HG03095 (cell line): Measurements from ENCODE around the gene OBSCN.
"Not testable (repeated sequence)": the region's sequence is repeated elsewhere in the genome, so short reads cannot be mapped to it uniquely, and the experiment has no call there.

Experiments
- ATAC-seq: cut with Tn5 transposase; IDR thresholded peaks from one replicate; pipeline ENCODE4 v1.9.1; 2021; ENCODE audit warnings: moderate library complexity; ENCODE audit not compliant: unreplicated experiment

Gene OBSCN

GRCh38 chr1:228212415-228212965 lies 4.6 kb downstream of the OBSCN start:
- ATAC-seq = no peak

GRCh38 chr1:228212966-228213844 lies 5.4 kb downstream of the OBSCN start:
- ATAC-seq = peak; percentile 94

- ATAC-seq = no peak
Observed at GRCh38 chr1:228213917-228214808, 6.3 kb downstream of the OBSCN start.

DNA sequence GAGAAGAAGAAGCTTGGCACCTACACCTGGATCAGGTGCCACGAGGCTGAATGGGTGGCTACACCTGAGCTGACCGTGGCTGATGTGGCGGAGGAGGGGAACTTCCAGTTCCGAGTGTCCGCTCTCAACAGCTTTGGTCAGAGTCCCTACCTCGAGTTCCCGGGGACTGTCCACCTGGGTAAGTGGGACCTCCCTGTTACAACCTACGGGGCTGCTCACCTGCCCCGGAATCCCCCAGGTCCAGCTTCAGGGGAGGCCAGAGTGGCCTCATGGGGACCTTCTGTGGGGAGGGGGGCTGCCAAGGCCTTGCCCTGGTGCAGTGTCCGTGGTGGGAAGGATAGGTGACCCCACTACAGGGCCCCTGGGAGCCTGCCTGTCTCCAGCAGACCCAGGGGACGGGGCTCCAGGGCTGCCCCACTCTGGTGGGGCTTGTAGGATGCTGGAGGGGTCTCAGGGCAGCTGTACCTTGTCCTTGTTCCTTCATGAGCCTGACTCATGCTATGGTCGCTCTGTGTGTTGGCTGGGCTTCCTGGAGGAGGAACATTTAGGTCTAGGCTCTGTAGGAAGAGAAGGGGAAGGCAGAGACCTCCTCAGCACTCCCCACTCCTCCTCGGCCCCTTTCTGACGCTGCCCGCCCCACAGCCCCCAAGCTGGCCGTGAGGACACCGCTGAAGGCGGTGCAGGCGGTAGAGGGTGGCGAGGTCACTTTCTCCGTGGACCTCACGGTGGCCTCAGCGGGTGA lies 7.2 kb downstream of the OBSCN start:
- no peak for ATAC-seq

- no peak for ATAC-seq
Observed at GRCh38 chr1:228215663-228216116, 7.8 kb downstream of the OBSCN start.

DNA sequence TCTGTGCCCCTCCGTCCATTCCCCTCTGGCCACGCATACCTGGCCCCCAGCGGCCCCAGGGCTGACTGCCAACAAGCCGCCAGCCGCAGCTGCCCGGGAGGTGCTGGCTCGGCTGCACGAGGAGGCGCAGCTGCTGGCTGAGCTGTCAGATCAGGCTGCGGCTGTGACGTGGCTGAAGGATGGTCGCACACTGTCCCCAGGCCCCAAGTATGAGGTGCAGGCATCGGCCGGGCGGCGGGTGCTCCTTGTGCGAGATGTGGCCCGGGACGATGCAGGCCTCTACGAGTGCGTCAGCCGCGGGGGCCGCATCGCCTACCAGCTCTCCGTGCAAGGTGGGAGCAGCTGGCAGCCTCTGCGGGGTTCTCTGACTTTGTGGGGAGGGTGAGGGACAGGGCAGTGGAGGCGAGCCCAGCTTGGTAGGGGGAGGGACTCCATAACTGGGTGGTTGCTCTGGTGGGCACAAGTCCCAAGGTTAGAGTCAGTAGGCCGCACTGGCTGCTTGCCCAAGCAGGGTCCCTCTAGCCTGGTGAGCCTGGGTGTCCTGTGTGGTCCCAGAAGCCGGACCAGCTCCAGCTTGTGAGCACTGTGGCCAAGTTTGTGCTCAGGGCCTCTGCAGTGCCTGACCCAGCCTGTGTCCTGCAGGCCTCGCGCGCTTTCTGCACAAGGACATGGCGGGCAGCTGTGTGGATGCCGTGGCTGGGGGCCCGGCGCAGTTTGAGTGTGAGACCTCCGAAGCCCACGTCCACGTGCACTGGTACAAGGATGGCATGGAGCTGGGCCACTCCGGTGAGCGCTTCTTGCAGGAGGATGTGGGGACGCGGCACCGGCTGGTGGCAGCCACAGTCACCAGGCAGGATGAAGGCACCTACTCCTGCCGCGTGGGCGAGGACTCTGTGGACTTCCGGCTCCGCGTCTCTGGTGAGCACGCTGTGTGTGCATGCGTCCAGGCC lies 8.8 kb downstream of the OBSCN start:
- no peak for ATAC-seq

- no peak for ATAC-seq
Observed at GRCh38 chr1:228217551-228218344, 9.9 kb downstream of the OBSCN start.

- no peak for ATAC-seq
Observed at GRCh38 chr1:228218513-228219244, 10.8 kb downstream of the OBSCN start.

DNA sequence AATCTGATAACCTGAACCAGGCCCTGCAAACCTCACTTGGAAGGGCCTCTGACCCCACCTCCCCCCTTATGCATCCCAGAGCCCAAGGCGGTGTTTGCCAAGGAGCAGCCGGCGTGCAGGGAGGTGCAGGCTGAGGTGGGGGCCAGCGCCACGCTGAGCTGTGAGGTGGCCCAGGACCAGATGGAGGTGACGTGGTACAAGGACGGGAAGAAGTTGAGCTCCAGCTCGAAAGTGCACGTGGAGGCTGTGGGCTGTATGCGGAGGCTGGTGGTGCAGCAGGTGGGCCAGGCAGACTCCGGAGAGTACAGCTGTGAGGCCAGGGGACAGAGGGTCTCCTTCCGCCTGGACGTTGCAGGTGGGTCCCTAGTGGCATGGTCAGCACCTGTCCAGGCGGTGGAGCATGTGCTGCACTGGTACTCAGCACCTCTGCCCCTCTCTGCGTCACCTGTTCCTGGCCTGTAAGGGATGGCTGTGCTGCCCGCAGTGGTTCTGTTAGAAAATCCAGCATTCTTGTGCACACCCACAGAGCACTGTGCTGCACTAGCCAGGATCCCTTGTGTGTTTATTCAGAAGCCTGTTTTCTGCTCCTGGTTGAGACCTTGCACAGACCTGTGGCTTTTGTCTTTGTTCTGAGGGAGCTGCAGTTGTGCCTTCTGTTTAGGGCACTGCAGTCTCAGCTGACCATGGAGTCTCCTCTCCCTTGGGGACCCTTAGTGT lies 11.6 kb downstream of the OBSCN start:
- no peak for ATAC-seq

- ATAC-seq = no peak
Observed at GRCh38 chr1:228219962-228220780, 12.3 kb downstream of the OBSCN start.

- ATAC-seq = not testable (repeated sequence)
Observed at GRCh38 chr1:228221097-228221496, 13.3 kb downstream of the OBSCN start.

GRCh38 chr1:228222548-228222947 lies 14.7 kb downstream of the OBSCN start:
- ATAC-seq = no peak

DNA sequence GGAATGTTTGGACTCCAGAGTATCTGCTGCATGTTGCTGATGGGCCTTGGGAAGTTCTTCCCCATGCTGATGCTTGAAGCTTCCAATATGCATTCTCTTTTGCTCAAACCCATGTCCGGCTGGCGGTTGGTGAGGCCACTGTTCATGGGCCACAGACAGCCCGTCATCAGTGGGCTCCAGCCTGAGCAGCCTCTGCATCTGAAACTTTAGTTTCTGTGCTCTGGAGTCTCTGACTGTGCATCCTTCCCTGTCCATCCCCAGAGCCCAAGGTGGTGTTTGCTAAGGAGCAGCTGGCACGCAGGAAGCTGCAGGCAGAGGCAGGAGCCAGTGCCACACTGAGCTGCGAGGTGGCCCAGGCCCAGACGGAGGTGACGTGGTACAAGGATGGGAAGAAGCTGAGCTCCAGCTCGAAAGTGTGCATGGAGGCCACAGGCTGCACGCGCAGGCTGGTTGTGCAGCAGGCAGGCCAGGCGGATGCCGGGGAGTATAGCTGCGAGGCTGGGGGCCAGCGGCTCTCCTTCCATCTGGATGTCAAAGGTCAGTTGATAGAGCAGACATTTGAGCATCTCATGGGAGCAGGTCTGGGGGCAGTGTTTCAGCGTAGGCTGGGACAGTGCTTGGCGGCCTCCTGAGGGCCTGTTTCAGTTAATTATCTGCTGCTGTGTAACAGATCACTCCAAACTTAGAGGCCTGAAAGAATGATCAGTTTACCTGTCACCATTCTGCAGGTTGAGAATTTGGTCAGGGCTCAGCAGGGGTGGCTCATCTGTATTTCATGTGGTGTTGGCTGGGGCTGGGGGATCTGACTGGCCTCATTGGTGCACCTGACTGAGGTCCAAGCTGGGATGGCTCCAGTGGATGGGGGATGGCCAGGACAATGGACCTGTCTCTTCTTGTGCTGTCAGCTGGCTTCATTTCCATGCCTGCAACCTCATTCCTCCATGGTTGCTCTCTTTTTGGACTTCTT lies 16.6 kb downstream of the OBSCN start:
- no peak for ATAC-seq

GRCh38 chr1:228225165-228225710 lies 17.4 kb downstream of the OBSCN start:
- ATAC-seq = no peak

GRCh38 chr1:228225740-228226139 lies 17.9 kb downstream of the OBSCN start:
- ATAC-seq = no peak
